Caki2 (cell line): ENCODE results near the gene PPP1CC. TPM values are rescaled to one million over a fixed set of nuclear protein-coding genes. Genes with fewer than 3 reads are reported as not detected.

Source experiments
- DNase-seq: peaks from one replicate; pipeline ENCODE4 v3.0.0-alpha.2; 2015; ENCODE audit warnings: low read depth
- in situ Hi-C: cut with HindIII; loops from 2 replicates; pipeline ENCODE4 v1.10.0; 2016; ENCODE audit warnings: low sequenced_read_pairs, low pct_unique_long_range_greater_than_20kb, mixed read lengths
- total RNA-seq: library from RNA; depleted of rRNA; stranded (reverse); fragments of >200 nt; shearing (Covaris generic); gene quantifications from 2 replicates; pipeline ENCODE4 v1.2.3, GENCODE V29; 2014; ENCODE audit warnings: low replicate concordance

The PPP1CC gene
- total RNA-seq, 1 experiment from 2014 or later = 44.9 TPM

- in situ Hi-C loops = no loop called here
These were observed 44.4 kb downstream of the PPP1CC start for GRCh38 chr12:110698171-110698902.

GRCh38 chr12:110697236-110697635 lies 45.5 kb downstream of the PPP1CC start:
- in situ Hi-C loops = no loop called here
- DNase-seq = no peak

More at GRCh38 chr12:110698171-110698902, 44.4 kb downstream of the PPP1CC start:
- peak; percentile 54 for DNase-seq

GRCh38 chr12:110696283-110696682 lies 46.4 kb downstream of the PPP1CC start:
- no peak for DNase-seq
- in situ Hi-C loops = no loop called here

- in situ Hi-C loops = no loop called here
- no peak for DNase-seq
These were observed 48.3 kb downstream of the PPP1CC start for GRCh38 chr12:110694330-110694901.

- no peak for DNase-seq
- in situ Hi-C loops = no loop called here
These were observed 49.0 kb downstream of the PPP1CC start for GRCh38 chr12:110693731-110694130.

- DNase-seq = no peak
- in situ Hi-C loops = no loop called here
These were observed 52.6 kb downstream of the PPP1CC start for GRCh38 chr12:110690127-110690430.

GRCh38 chr12:110689281-110690126 lies 53.2 kb downstream of the PPP1CC start:
- in situ Hi-C loops = no loop called here
- DNase-seq = no peak

GRCh38 chr12:110688446-110689280 lies 54.0 kb downstream of the PPP1CC start, which contains the start of gene HVCN1:
Gene HVCN1, minus strand, starts transcription at chr12:110689115. Its CDS starts 5,870 bp downstream, at chr12:110683245.
- in situ Hi-C loops = no loop called here
- DNase-seq = no peak

GRCh38 chr12:110687396-110688169 lies 55.1 kb downstream of the PPP1CC start:
- in situ Hi-C loops = no loop called here
- no peak for DNase-seq

- in situ Hi-C loops = no loop called here
- no peak for DNase-seq
These were observed 56.3 kb downstream of the PPP1CC start for GRCh38 chr12:110686294-110686903.

- DNase-seq = no peak
- in situ Hi-C loops = no loop called here
These were observed 58.3 kb downstream of the PPP1CC start for GRCh38 chr12:110684312-110684836.

- in situ Hi-C loops = no loop called here
- DNase-seq = no peak
These were observed 58.8 kb downstream of the PPP1CC start for GRCh38 chr12:110683888-110684287.

- in situ Hi-C loops = no loop called here
- DNase-seq = no peak
These were observed 62.7 kb downstream of the PPP1CC start for GRCh38 chr12:110680032-110680431.

GRCh38 chr12:110679201-110679600 lies 63.5 kb downstream of the PPP1CC start:
- in situ Hi-C loops = no loop called here
- DNase-seq = no peak

GRCh38 chr12:110677982-110678381 lies 64.7 kb downstream of the PPP1CC start:
- in situ Hi-C loops = no loop called here
- DNase-seq = no peak

GRCh38 chr12:110677206-110677911 lies 65.3 kb downstream of the PPP1CC start:
- no peak for DNase-seq
- in situ Hi-C loops = no loop called here

GRCh38 chr12:110676171-110676570 lies 66.5 kb downstream of the PPP1CC start:
- DNase-seq = no peak
- in situ Hi-C loops = no loop called here
